ENCODE measurements around the gene ZDHHC9.

DNA sequence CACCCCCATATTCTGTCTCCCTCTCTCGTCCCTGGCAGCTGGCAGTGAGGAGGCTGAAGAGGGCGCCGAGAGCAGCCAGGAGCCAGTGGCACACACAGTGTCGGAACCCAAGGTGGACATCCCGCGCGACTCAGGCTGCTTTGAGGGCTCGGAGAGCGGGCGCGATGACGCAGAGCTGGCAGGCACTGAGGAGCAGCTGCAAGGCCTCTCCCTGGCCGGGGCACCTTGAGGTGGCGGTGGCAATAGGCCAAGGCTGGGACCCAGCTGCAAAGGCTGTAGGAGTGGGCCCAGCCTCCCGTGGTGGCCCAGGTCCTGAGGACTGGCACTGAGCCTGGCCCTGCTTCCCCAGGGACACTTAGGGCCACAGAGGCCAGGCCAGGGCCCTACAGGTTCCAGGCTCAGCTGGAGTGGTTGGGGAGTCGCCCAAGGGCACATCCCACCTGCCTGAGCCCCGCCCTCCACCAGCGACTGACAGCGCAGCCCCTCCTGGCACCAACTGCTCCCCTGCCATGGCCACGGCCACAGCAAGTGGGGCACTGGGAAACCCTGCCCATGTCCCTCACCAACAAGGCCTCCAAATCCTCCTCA is 50.0 kb downstream of the ZDHHC9 start:
- TF ChIP-seq, protein P1, sequence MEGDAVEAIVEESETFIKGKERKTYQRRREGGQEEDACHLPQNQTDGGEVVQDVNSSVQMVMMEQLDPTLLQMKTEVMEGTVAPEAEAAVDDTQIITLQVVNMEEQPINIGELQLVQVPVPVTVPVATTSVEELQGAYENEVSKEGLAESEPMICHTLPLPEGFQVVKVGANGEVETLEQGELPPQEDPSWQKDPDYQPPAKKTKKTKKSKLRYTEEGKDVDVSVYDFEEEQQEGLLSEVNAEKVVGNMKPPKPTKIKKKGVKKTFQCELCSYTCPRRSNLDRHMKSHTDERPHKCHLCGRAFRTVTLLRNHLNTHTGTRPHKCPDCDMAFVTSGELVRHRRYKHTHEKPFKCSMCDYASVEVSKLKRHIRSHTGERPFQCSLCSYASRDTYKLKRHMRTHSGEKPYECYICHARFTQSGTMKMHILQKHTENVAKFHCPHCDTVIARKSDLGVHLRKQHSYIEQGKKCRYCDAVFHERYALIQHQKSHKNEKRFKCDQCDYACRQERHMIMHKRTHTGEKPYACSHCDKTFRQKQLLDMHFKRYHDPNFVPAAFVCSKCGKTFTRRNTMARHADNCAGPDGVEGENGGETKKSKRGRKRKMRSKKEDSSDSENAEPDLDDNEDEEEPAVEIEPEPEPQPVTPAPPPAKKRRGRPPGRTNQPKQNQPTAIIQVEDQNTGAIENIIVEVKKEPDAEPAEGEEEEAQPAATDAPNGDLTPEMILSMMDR (conservative IDR thresholded peaks at IDR 0.05; ENCODE audit: low read depth, low read length), result no peak
- no peak for TF ChIP-seq EZH2phosphoT487 (IDR thresholded peaks at IDR 0.05; ENCODE audit: borderline replicate concordance, low read length)

Measured in PC-3 (cell line).